Spleen (tissue), 11 donors: ENCODE data around the gene PGS1. TPM values are rescaled to one million over a fixed set of nuclear protein-coding genes. Genes with fewer than 3 reads are reported as not detected.

Experiments used
- DNase-seq: peaks from one replicate; pipeline ENCODE4 v3.0.0-alpha.2; 2020
- H3K27ac ChIP-seq, 8 donors: fragments of 200-600 bp; sonication (generic) in 7 of 8; 1 replicate in 4 of 8; 2 replicates in 4 of 8; pipeline versions ENCODE4 v1.5.0 to v1.8.0; 2016 to 2021; ENCODE audit warnings: inconsistent platforms in 4 of 8, mild to moderate bottlenecking in 4 of 8, moderate library complexity in 1 of 8
- H3K27me3 ChIP-seq, 7 donors: fragments of 200-600 bp; sonication (generic) in 6 of 7; replicated peaks in 1 of 7; 1 replicate in 4 of 7; 2 replicates in 3 of 7; pipeline versions ENCODE4 v1.5.0 to v1.8.0; 2016 to 2021; ENCODE audit warnings: inconsistent platforms in 3 of 7, mild to moderate bottlenecking in 1 of 7
- H3K36me3 ChIP-seq, 6 donors: fragments of 200-600 bp; sonication (generic) in 5 of 6; 1 replicate in 4 of 6; 2 replicates in 2 of 6; pipeline versions ENCODE4 v1.5.0 to v1.8.0; 2016 to 2021; ENCODE audit warnings: inconsistent platforms in 2 of 6
- H3K4me1 ChIP-seq, 6 donors: fragments of 200-600 bp; sonication (generic) in 5 of 6; 1 replicate in 3 of 6; 2 replicates in 3 of 6; pipeline versions ENCODE4 v1.5.0 to v1.8.0; 2016 to 2021; ENCODE audit warnings: inconsistent platforms in 3 of 6
- H3K4me3 ChIP-seq, 8 donors: fragments of 200-600 bp; sonication (generic) in 7 of 8; 1 replicate in 4 of 8; 2 replicates in 4 of 8; pipeline versions ENCODE4 v1.5.0 to v1.8.0; 2016 to 2021; ENCODE audit warnings: inconsistent platforms in 4 of 8, mild to moderate bottlenecking in 4 of 8, moderate library complexity in 2 of 8
- H3K9me3 ChIP-seq, 8 donors: fragments of 200-600 bp; sonication (generic) in 7 of 8; 1 replicate in 4 of 8; 2 replicates in 4 of 8; pipeline versions ENCODE4 v1.5.0 to v1.8.0; 2016 to 2021; ENCODE audit warnings: inconsistent platforms in 4 of 8
- POLR2A ChIP-seq, 3 donors: fragments of 450-650 bp; IDR thresholded peaks; one replicate each; pipeline ENCODE4 v1.5.1; 2017; ENCODE audit warnings: antibody characterized with exemption in 3 of 3, mild to moderate bottlenecking in 1 of 3
- POLR2AphosphoS5 ChIP-seq, 3 donors: sonication (generic); formaldehyde crosslinking; IDR thresholded peaks; one replicate each; pipeline ENCODE4 v1.5.1; 2017; ENCODE audit warnings: antibody characterized with exemption in 3 of 3
- WGBS, 5 donors: extraction: QIAGEN DNeasy Blood & Tissue Kit in 3 of 5; methylation state at CpG; one replicate each; pipeline versions ENCODE4 v1.1.5 to v1.1.7; 2013 to 2018; 5-methylcytosine and 5-hydroxymethylcytosine counted together
- intact Hi-C: fragments of 100-400 bp; cut with DNase I; formaldehyde crosslinking; loops from one replicate; pipeline ENCODE4 v1.15.0; 2023; ENCODE audit warnings: low total_unique reads
- polyA plus RNA-seq, 3 donors: library from polyadenylated mRNA; stranded (reverse); fragments of 200-250 nt; gene quantifications; one replicate each; pipeline ENCODE4 v1.2.1, GENCODE V29; 2013
- total RNA-seq, 7 donors: library from RNA; depleted of rRNA in 3 of 7; stranded (reverse); fragments of >200 nt in 3 of 7; fragmentation: NEBNext Ultra II Directional in 4 of 7; extraction: Animal tissue kit (Norgen Biotek cat#: 25700) in 4 of 7; gene quantifications; one replicate each; pipeline versions ENCODE4 v1.1.0 to v1.2.1, GENCODE V29; 2016 to 2021
- TF ChIP-seq, protein P1 (sequence below), 11 experiments: fragments of 200-600 bp in 7 of 11; fragments of 450-650 bp in 4 of 11; sonication (generic) in 4 of 11; IDR thresholded peaks in 8 of 11; conservative IDR thresholded peaks in 3 of 11; 1 replicate in 7 of 11; 2 replicates in 4 of 11; pipeline versions ENCODE4 v1.4.0 to v1.8.0; 2016 to 2021; ENCODE audit warnings: antibody characterized with exemption in 11 of 11, inconsistent platforms in 4 of 11, mild to moderate bottlenecking in 1 of 11
- donor health status: healthy with polysubstance abuse.
- donor health status: DM: no; HTN: no; CAD: no; lungs with moderate emphysema.
- donor health status: DM: no; HTN: no; CAD: no.
- donor health status: Bipolar disorder and iron deficiency.
- donor health status: healthy.
- donor health status: DM: no; HTN: no; CAD: no.
- donor health status: DM: yes; HTN: yes; CAD: no.

Gene PGS1
- total and polyA plus RNA-seq, 10 donors, result 20.0 to 217 (median 109) TPM

DNA sequence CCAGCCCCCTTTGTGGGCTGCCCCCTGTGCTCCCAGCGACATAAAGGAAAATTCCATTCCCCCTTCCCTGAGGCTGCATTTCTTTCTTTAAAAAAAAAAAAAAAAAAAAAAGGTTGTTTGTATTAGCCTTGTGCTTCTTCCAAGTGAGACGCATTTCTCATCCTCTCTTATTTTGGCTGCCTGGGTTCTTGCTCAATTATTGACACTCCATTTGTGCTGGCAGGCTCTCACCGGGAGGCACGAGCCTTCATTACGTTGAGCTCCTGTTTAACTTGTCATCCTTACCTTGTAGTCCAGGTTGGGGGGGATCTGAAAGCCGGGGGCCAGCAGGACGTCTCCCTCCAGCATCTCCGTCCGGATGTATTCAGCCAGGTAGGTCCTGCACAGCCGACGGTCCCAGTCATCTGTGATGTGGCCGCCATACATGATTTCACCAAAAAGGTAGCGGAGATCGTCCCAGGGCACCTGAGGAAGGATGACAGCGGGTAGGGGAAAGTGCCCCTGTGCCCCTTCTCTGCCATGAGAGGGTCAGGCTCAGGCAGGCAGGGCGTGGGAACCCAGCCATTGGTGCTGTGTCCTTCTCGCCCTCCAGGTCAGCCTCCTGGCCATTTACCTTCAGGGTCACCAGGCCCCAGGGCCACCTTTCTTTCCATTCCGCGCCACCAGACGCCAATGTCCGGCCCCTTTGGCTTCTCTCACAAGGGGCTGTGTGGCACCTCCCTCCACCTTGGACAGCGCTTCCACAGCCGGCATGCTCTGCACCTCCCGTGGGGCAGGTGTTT, 50.6 kb downstream of the PGS1 start:
- no peak for DNase-seq
- Histone ChIP-seq H3K36me3 (peaks cover 0 to 71% (median 60%) of the 10 kb centered on the region in 6 donors), H3K4me3 (no peak overlapping the region), H3K9me3 (no peaks in the 10 kb centered on the region), H3K27me3 (no peaks in the 10 kb centered on the region), H3K4me1 (peaks cover 0 to 28% (median 7%) of the 10 kb centered on the region in 6 donors), H3K27ac (no peak overlapping the region)
- peak; percentile 20 to 73 (median 29) for TF ChIP-seq POLR2AphosphoS5 (IDR thresholded peaks at IDR 0.05)
- TF ChIP-seq, protein P1, sequence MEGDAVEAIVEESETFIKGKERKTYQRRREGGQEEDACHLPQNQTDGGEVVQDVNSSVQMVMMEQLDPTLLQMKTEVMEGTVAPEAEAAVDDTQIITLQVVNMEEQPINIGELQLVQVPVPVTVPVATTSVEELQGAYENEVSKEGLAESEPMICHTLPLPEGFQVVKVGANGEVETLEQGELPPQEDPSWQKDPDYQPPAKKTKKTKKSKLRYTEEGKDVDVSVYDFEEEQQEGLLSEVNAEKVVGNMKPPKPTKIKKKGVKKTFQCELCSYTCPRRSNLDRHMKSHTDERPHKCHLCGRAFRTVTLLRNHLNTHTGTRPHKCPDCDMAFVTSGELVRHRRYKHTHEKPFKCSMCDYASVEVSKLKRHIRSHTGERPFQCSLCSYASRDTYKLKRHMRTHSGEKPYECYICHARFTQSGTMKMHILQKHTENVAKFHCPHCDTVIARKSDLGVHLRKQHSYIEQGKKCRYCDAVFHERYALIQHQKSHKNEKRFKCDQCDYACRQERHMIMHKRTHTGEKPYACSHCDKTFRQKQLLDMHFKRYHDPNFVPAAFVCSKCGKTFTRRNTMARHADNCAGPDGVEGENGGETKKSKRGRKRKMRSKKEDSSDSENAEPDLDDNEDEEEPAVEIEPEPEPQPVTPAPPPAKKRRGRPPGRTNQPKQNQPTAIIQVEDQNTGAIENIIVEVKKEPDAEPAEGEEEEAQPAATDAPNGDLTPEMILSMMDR (IDR thresholded peaks at IDR 0.05 in 8 of 11, conservative IDR thresholded peaks at IDR 0.05 in 3 of 11), result no peak
- TF ChIP-seq POLR2A (IDR thresholded peaks at IDR 0.05), result no peak
- WGBS, 5 donors, result 90 to 94% (median 91%) methylated on average over 24 of the region's 24 CpGs
- intact Hi-C loops, result loop anchor here (5.0 kb wide), 1 partner anchor 142 kb away; no protein-coding TSS in a partner anchor

DNA sequence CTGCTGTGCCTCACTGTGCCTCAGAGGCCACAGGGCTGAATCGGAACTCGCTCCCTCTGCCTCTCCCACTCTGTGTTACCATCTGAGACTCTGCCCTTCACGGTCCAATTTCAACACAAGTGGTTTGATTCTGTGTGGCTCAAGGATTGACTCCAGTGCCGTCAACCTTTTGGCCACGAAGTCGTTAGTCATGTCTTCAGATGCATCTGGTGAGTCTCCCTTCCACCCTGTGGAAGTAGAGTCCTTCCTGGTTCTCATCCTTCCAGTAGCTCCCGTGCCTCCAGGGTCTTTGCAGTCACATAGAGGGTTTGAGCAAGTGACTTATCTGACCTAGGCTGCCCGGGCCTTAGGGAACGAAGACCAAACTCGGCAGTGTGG, 51.2 kb downstream of the PGS1 start:
- Histone ChIP-seq H3K27ac (no peak overlapping the region), H3K9me3 (no peaks in the 10 kb centered on the region), H3K4me3 (no peak overlapping the region), H3K4me1 (peaks cover 0 to 22% (median 4%) of the 10 kb centered on the region in 6 donors), H3K36me3 (peaks cover 0 to 65% (median 54%) of the 10 kb centered on the region in 6 donors), H3K27me3 (no peaks in the 10 kb centered on the region)
- intact Hi-C loops, result loop anchor here (5.0 kb wide), 1 partner anchor 142 kb away; no protein-coding TSS in a partner anchor
- no peak for DNase-seq
- TF ChIP-seq POLR2AphosphoS5 (IDR thresholded peaks at IDR 0.05) (no peak), POLR2A (IDR thresholded peaks at IDR 0.05) (no peak)
- TF ChIP-seq, protein P1 (IDR thresholded peaks at IDR 0.05 in 8 of 11, conservative IDR thresholded peaks at IDR 0.05 in 3 of 11), result no peak
- WGBS, 5 donors, result 79 to 84% (median 82%) methylated on average over 10 of the region's 10 CpGs

DNA sequence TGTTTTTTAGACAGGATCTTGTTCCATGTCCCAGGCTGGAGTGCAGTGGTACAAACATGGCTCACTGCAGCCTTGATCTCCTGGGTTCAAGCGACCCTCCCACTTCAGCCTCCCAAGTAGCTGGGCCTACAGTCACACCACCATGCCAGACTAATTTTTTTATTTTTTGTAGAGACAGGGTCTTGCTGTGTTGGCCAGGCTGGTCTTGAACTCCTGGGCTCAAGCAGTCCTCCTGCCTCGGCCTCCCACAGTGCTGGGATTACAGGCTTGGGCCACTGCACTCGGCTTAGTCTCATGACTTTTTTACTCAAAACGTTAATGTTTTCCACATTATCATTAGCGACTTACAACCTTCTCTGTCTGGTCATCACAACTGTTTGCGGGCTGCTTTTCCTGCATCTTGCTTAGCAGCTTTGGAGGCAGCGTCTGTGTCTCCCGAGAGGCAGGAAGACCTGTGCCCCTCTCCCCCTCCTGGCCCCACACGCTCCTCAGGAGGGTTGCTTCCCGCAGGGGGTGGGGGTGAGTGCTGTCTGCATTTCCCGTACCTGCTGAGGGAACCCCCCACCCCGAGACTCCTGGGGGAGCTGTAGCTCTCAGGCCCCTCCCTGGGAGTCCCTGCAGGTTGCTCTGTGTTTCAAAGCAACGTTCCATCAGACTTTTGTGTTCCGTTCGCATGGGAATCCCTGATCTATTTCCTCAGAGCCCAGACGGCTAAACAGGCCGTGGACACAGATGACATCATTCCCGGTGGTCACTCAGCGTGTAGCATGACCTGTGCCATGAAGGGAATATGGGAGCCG, 52.6 kb downstream of the PGS1 start:
- 53 to 64% (median 60%) methylated on average over 19 to 20 of the region's 20 CpGs for WGBS, 5 donors
- Histone ChIP-seq H3K9me3 (no peaks in the 10 kb centered on the region), H3K4me3 (no peak overlapping the region), H3K36me3 (peaks cover 0 to 50% (median 40%) of the 10 kb centered on the region in 6 donors), H3K27ac (no peak overlapping the region), H3K27me3 (no peaks in the 10 kb centered on the region), H3K4me1 (peaks cover 0 to 9% (median 0%) of the 10 kb centered on the region in 6 donors)
- intact Hi-C loops, result no loop called here
- no peak for DNase-seq
- no peak for TF ChIP-seq POLR2A (IDR thresholded peaks at IDR 0.05)
- no peak for TF ChIP-seq POLR2AphosphoS5 (IDR thresholded peaks at IDR 0.05)
- TF ChIP-seq, protein P1 (IDR thresholded peaks at IDR 0.05 in 8 of 11, conservative IDR thresholded peaks at IDR 0.05 in 3 of 11), result no peak

DNA sequence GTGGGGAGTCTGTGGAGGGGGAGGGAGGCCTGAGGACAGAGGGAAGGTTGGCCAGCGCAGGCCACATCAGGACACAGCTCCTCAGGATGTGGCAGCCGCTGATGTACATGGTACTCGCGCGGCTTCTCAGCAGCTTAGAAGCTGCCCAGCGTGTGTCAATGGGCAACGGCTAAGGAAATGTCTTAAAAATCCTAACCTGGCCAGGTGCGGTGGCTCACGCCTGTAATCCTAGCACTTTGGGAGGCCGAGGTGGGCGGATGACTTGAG, 53.2 kb downstream of the PGS1 start:
- no peak overlapping the region for H3K27ac ChIP-seq
- no peak for DNase-seq
- H3K4me1 ChIP-seq, result peaks cover 0 to 6% (median 0%) of the 10 kb centered on the region in 6 donors
- TF ChIP-seq POLR2A (IDR thresholded peaks at IDR 0.05), result no peak
- TF ChIP-seq POLR2AphosphoS5 (IDR thresholded peaks at IDR 0.05), result peak in 2 of 3 donors; percentile 22 to 62
- intact Hi-C loops, result no loop called here
- no peak overlapping the region for H3K4me3 ChIP-seq
- H3K9me3 ChIP-seq, result no peaks in the 10 kb centered on the region
- H3K27me3 ChIP-seq, result no peaks in the 10 kb centered on the region
- H3K36me3 ChIP-seq, result peaks cover 0 to 45% (median 34%) of the 10 kb centered on the region in 6 donors
- 83 to 95% (median 86%) methylated on average over 11 of the region's 11 CpGs for whole genome bisulfite sequencing, 5 donors
